Measurements from ENCODE around the gene A3GALT2.

GRCh38 chr1:33332881-33333280 lies 12.0 kb upstream of the A3GALT2 start:
- TF ChIP-seq POLR2A (IDR thresholded peaks at IDR 0.05; ENCODE audit: low read depth, low read length): no peak
- no peak for TF ChIP-seq POLR2AphosphoS5 (IDR thresholded peaks at IDR 0.05; ENCODE audit: low read depth, low read length)
- TF ChIP-seq SPI1 (IDR thresholded peaks at IDR 0.05; ENCODE audit: low read depth, low read length): no peak
- no peak for TF ChIP-seq TAF1 (IDR thresholded peaks at IDR 0.05; ENCODE audit: low read depth, low read length)

All from GM12891 (cell line).